ENCODE measurements around the gene MAN2A2. TPM values are rescaled to one million over a fixed set of nuclear protein-coding genes. Genes with fewer than 3 reads are reported as not detected.
A peak's percentile ranks its signal among the peaks of the same experiment; 100 is the strongest.

The MAN2A2 gene
- total and polyA plus RNA-seq, 8 donors: 46.1 to 86.3 (median 59.4) TPM

- DNase-seq: no peak
- H3K36me3 ChIP-seq: peaks cover 0 to 58% of the 10 kb centered on the region in 2 donors
- no peak overlapping the region for H3K27ac ChIP-seq
- H3K27me3 ChIP-seq: no peaks in the 10 kb centered on the region
- ATAC-seq: no peak
- intact Hi-C loops (cut with DNase I): loop anchor here in 1 of 2 donors (10.0 kb wide), 1 partner anchor 82 kb away; no protein-coding TSS in a partner anchor
- H3K9me3 ChIP-seq: no peaks in the 10 kb centered on the region
- TF ChIP-seq CTCF (IDR thresholded peaks at IDR 0.05): no peak
- peaks cover 7 to 39% of the 10 kb centered on the region in 2 donors for H3K4me1 ChIP-seq
- H3K4me3 ChIP-seq: no peak overlapping the region
These were observed 50.0 kb downstream of the MAN2A2 start for GRCh38 chr15:90952901-90953677.

DNA sequence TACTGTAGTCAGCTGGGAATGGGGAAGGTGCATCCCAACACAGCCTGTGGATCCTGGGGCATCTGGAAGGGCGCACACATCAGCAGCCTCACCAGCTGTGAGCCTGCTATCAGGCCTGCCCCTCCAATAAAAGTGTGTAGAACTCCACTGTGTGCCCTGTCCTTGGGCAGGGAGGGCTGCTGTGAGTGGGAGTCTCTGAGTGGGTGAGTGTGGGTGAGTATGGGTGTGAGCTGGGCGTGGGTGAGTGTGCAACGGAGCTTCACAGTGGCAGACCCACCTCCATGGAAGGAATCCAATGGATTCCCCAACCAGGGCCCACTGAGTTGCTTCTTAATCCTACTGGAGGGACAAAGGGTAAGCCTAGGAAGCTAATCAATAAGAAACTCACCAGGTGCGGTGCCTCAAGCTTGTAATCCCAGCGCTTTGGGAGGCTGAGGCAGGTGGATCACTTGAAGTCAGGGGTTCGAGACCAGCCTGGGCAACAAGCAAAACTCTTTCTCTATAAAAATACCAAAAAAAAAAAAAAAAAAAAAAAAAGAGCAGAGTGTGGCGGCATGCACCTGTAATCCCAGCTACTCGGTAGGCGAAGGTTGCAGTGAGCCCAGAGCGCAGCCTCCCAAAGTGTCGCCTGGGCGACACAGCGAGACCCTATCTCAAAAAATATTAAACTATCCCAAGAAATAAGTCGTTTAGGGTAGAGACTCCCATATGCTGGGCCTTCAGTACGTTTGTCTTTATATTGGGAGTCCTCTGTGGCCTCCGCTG, 51.0 kb downstream of the MAN2A2 start:
- Histone ChIP-seq H3K36me3 (peaks cover 0 to 48% of the 10 kb centered on the region in 2 donors), H3K4me3 (peak overlapping the region in 1 of 2 donors; percentile 67), H3K27me3 (no peaks in the 10 kb centered on the region), H3K4me1 (peaks cover 7 to 38% of the 10 kb centered on the region in 2 donors), H3K27ac (peak overlapping the region; percentile 83 to 84), H3K9me3 (no peaks in the 10 kb centered on the region)
- intact Hi-C loops (cut with DNase I): loop anchor here in 1 of 2 donors (10.0 kb wide), 1 partner anchor 81 kb away; no protein-coding TSS in a partner anchor
- ATAC-seq (no peak), DNase-seq (no peak)
- TF ChIP-seq CTCF (IDR thresholded peaks at IDR 0.05): no peak

- ATAC-seq: peak; percentile 95
- H3K27me3 ChIP-seq: no peaks in the 10 kb centered on the region
- H3K4me3 ChIP-seq: peak within 1 kb of the TSS; percentile 67 to 95
These were observed 51.9 kb downstream of the MAN2A2 start, which contains the start of gene RCCD1 for GRCh38 chr15:90954712-90955623. TSS of gene RCCD1 (plus strand) at chr15:90954884. CDS start at chr15:90956735, 1,851 bp downstream.

More at GRCh38 chr15:90954712-90955623, 51.9 kb downstream of the MAN2A2 start, which contains the start of gene RCCD1:
- Histone ChIP-seq H3K27ac (peak within 1 kb of the TSS; percentile 83 to 84), H3K4me1 (peaks cover 7 to 35% of the 10 kb centered on the region in 2 donors), H3K9me3 (no peaks in the 10 kb centered on the region), H3K36me3 (peaks cover 0 to 44% of the 10 kb centered on the region in 2 donors)
- TF ChIP-seq CTCF (IDR thresholded peaks at IDR 0.05): peak in 1 of 2 donors; percentile 11
- DNase-seq: peak; percentile 89 to 98 (median 96)
- intact Hi-C loops (cut with DNase I): loop anchor here in 1 of 2 donors (5.0 to 10.0 kb wide), 2 partner anchors 80 to 317 kb away; no protein-coding TSS in a partner anchor

Measured in left lung (tissue), 10 donors.